GM12892 (cell line): ENCODE data around the gene UTP25.
"Not testable (repeated sequence)": the region's sequence is repeated elsewhere in the genome, so short reads cannot be mapped to it uniquely, and the experiment has no call there.

ENCODE experiments used
- DNase-seq: peaks from one replicate; pipeline ENCODE4 v3.0.0; 2011; ENCODE audit not compliant: insufficient read length
- FAIRE-seq: peaks from 2 replicates; lab custom pipeline; 2011; peaks lifted over from hg19 to GRCh38; lab: Jason Lieb, UNC
- POLR2A ChIP-seq: IDR thresholded peaks from 2 replicates; pipeline ENCODE4 v1.6.1; 2011; ENCODE audit warnings: low read depth, low read length, control low read depth
- POLR2AphosphoS5 ChIP-seq: IDR thresholded peaks from 2 replicates; pipeline ENCODE4 v1.6.1; 2011; ENCODE audit warnings: low read depth, low read length, control low read depth
- TAF1 ChIP-seq: IDR thresholded peaks from 2 replicates; pipeline ENCODE4 v1.6.1; 2011; ENCODE audit warnings: low read depth, mild to moderate bottlenecking, control low read depth, low read length, borderline replicate concordance

UTP25 gene

GRCh38 chr1:209893751-209894150, 66.0 kb downstream of the UTP25 start:
- FAIRE-seq, result no peak
- DNase-seq, result no peak
- no peak for TF ChIP-seq TAF1
- TF ChIP-seq POLR2AphosphoS5, result no peak
- no peak for TF ChIP-seq POLR2A

DNA sequence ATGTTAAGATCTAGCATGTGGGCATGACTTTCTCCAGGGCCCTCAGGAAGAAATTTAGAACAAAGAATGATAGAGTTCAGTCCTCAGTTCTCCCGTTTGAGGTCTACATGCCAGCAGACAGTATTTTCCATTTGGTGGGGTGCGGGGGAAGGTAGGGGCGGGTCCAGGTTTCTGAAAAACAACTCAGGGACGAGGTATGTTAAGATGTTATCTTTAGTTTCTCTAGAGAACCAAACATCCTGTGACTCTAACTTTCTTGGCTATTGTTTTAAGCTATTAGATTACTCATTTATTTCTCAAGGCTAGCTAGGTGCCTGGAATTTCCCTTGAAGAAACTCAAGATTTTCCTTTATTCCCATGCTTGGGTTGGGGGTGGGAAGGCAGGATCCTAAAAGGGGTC, 67.9 kb downstream of the UTP25 start:
- DNase-seq (no peak), FAIRE-seq (no peak)
- TF ChIP-seq POLR2AphosphoS5, result no peak
- no peak for TF ChIP-seq POLR2A
- TF ChIP-seq TAF1, result no peak

DNA sequence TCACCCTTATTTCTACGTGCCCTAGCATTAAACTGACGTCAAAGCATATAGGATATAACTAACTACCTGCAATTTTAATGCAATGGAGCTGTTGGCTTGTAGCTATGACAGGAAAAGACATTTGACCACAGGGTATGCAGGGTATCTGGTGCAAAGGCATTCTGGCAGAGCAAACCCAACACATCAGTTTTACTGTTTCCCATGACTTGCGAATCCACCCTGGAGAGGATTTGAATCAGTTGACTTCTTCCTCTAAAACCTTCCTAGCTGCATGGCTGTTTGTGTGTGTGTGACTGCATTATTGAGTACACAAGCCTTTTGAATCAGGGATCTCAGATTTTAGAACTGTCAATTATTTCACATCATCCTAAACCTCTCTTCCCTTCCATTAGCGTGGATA, 68.6 kb downstream of the UTP25 start:
- FAIRE-seq (no peak), DNase-seq (no peak)
- no peak for TF ChIP-seq POLR2A
- no peak for TF ChIP-seq POLR2AphosphoS5
- TF ChIP-seq TAF1, result no peak

DNA sequence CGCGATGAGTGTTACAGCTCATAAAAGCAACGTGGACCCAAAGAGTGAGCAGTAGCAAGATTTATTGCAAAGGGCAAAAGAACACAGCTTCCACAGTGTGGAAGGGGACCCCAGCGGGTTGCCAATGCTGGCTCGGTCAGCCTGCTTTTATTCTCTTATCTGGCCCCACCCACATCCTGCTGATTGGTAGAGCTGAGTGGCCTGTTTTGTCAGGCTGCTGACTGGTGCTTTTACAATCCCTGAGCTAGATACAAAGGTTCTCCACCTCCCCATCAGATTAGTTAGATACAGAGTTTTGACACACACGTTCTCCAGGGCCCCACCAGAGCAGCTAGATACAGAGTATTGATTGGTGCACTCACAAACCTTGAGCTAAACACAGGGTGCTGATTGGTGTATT, 70.5 kb downstream of the UTP25 start:
- not testable (repeated sequence) for FAIRE-seq, DNase-seq

DNA sequence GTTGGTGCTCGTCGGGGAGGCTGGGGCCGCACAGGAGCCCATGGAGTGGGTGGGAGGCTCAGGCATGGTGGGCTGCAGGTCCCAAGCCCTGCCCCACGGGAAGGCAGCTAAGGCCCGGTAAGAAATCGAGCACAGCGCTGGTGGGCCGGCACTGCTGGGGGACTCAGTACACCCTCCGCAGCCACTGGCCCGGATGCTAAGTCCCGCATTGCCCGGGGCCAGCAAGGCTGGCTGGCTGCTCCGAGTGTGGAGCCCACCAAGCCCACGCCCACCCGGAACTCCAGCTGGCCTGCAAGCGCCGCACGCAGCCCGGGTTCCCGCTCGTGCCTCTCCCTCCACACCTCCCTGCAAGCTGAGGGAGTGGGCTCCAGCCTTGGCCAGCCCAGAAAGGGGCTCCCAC, 71.1 kb downstream of the UTP25 start:
- not testable (repeated sequence) for DNase-seq, FAIRE-seq

DNA sequence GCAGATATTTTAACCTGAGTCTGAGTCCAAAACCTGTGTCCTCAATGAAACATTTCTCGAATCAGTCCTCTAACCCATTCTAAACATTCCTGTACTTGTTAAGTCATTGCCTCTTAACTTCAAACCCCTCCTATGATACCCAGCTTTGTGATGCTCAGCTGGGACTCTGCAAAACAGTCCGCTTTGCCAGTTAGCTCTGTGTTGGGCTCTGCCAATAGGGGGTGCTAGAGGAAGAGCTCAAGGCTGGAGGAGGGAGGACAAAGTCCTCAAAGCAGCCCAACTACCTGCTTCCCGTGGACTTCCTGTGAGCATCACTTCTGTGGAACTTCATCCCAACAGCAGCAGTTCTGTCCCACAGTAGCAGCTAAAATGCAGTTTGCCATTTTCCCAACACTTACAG, 72.2 kb downstream of the UTP25 start:
- FAIRE-seq (peak; percentile 42), DNase-seq (peak; percentile 23)
- TF ChIP-seq POLR2A, result no peak
- TF ChIP-seq TAF1, result no peak
- no peak for TF ChIP-seq POLR2AphosphoS5

- FAIRE-seq, result no peak
- TF ChIP-seq POLR2AphosphoS5 (no peak), TAF1 (no peak), POLR2A (no peak)
- DNase-seq, result no peak
These were observed 73.0 kb downstream of the UTP25 start for GRCh38 chr1:209900734-209901133.

DNA sequence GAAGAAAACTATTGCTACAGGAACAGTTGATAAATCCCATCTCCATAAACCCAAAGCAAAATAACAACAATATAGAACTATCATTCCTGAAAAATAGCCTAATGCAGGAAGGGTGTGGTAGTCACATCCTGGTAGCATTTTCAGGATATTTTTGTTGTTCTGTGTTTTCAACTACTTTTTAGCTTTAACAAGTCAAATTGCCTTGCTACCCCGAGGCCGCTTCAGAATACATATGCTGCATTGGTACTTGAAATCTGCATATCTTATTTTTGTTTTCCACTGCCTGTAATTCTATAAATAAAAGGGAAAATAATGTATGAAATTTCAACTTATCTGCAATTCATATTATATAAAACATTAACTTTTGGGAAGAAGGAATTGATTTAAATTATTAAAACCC, 73.4 kb downstream of the UTP25 start:
- no peak for FAIRE-seq
- TF ChIP-seq POLR2AphosphoS5 (no peak), POLR2A (no peak), TAF1 (no peak)
- DNase-seq, result no peak

DNA sequence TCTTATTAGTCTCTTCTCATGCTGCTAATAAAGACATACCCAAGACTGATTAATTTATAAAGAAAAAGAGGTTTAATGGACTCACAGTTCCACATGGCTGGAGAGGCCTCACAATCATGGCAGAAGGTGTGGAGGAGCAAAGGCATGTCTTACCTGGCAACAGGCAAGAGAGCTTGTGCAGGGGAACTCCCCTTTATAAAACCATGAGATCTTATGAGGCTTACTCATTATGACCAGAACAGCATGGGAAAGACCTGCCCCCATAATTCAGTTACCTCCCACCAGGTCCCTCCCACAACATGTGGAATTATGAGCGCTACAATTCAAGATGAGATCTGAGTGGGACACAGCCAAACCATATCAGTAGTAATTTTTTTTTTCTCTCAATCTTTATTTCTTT, 77.0 kb downstream of the UTP25 start:
- not testable (repeated sequence) for FAIRE-seq, DNase-seq
